Effector memory CD8-positive, alpha-beta T cell (primary cell): ENCODE data around the gene CERS2.

ENCODE experiments used
- ATAC-seq: fragments of 150-1000 bp; cut with Tn5 transposase; replicated peaks from 2 replicates; pipeline ENCODE4 v1.10.0; 2021; ENCODE audit warnings: mild to moderate bottlenecking, moderate library complexity
- DNase-seq, 3 experiments: peaks; one replicate each; pipeline ENCODE4 v3.0.0; 2021
- H3K27ac Mint-ChIP-seq, 2 donors: one replicate each; pipeline ENCODE4 v1.8.0; 2022; ENCODE audit warnings: mild to moderate bottlenecking in 2 of 2, mixed read lengths in 2 of 2, moderate library complexity in 2 of 2
- H3K27me3 Mint-ChIP-seq, 2 donors: one replicate each; pipeline ENCODE4 v1.8.0; 2022; ENCODE audit warnings: mixed read lengths in 2 of 2
- H3K36me3 Mint-ChIP-seq: one replicate; pipeline ENCODE4 v1.8.0; 2022; ENCODE audit warnings: mild to moderate bottlenecking, moderate library complexity, mixed read lengths; ENCODE audit not compliant: insufficient read depth
- H3K4me1 Mint-ChIP-seq, 2 donors: one replicate each; pipeline ENCODE4 v1.8.0; 2022; ENCODE audit warnings: low read depth in 2 of 2, mixed read lengths in 2 of 2
- H3K4me3 Mint-ChIP-seq, 2 donors: one replicate each; pipeline ENCODE4 v1.8.0; 2022; ENCODE audit warnings: mild to moderate bottlenecking in 2 of 2, mixed read lengths in 2 of 2, moderate library complexity in 2 of 2
- H3K9me3 Mint-ChIP-seq, 2 donors: one replicate each; pipeline ENCODE4 v1.8.0; 2022; ENCODE audit warnings: mixed read lengths in 2 of 2
- total RNA-seq, 9 experiments: gene quantifications; one replicate each; lab custom pipeline; 2026; lab: John Stamatoyannopoulos, UW

The CERS2 gene
- 95.8 to 192 (median 141) reads per million in 9 experiments for total RNA-seq

DNA sequence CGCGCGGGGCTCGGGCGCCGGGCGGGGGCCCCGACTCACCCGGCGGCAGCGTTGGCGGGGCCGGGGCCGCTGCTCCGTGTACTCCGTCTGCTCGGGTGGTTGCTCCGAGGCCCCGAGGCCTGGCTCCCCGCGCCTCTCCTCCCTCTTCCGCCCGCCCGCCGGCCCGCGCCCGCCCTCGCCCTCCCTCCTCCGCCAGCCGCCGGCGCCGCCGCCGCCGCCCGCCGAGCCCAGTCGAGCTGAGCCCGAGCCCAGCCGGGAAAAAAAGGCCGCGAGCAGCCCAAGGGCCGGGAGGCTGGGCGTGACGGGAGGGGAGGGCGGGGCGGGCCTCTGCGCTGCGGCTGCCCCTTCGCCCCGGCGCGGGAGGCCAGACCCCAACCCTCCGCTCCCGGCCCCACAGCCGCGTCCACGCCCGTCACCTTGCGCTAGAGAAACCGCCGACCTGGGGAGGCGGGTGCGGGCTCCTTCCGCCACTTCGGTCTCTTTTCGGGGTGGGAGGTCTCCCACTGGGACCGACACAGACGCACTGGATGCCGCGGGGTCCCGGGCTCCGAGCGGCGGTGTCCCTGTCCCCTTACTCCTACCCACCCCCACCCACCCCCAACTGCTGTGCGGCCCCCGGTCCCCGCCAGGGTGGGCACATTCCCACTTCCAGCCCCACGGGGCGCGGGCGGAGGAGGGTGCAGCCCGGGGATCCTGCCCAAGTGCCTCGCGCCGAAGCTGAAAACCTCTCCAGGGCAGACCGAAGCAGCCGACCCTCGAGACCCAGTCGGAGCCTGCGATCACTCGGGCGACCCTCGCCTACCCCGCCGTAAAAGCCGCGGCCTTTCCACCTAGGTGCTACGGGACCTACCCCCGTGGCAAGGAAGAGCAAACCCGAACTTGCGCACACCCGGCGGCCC lies at the start of gene CERS2:
TSS of gene CERS2 (minus strand) at position 256 of the 899 bp plus-strand sequence. CDS start 5,745 bp downstream, outside the sequence.
- peak; percentile 75 for ATAC-seq
- peak within 1 kb of the TSS; percentile 92 to 95 for H3K27ac Mint-ChIP-seq
- no peaks in the 10 kb centered on the region for H3K27me3 Mint-ChIP-seq
- peaks cover 52 to 60% of the 10 kb centered on the region in 2 donors for H3K4me1 Mint-ChIP-seq
- DNase-seq: peak; percentile 69 to 74 (median 71)
- no peaks in the 10 kb centered on the region for H3K9me3 Mint-ChIP-seq
- peak within 1 kb of the TSS; percentile 85 to 92 for H3K4me3 Mint-ChIP-seq
- peaks cover 12% of the 10 kb centered on the region for H3K36me3 Mint-ChIP-seq

GRCh38 chr1:151013518-151013917 lies 38.9 kb upstream of the CERS2 start:
- ATAC-seq (no peak), DNase-seq (no peak)
- Mint-ChIP-seq H3K36me3 (peaks cover 21% of the 10 kb centered on the region), H3K4me3 (no peak overlapping the region), H3K27me3 (no peaks in the 10 kb centered on the region), H3K9me3 (no peaks in the 10 kb centered on the region), H3K27ac (no peak overlapping the region), H3K4me1 (peaks cover 14 to 25% of the 10 kb centered on the region in 2 donors)

DNA sequence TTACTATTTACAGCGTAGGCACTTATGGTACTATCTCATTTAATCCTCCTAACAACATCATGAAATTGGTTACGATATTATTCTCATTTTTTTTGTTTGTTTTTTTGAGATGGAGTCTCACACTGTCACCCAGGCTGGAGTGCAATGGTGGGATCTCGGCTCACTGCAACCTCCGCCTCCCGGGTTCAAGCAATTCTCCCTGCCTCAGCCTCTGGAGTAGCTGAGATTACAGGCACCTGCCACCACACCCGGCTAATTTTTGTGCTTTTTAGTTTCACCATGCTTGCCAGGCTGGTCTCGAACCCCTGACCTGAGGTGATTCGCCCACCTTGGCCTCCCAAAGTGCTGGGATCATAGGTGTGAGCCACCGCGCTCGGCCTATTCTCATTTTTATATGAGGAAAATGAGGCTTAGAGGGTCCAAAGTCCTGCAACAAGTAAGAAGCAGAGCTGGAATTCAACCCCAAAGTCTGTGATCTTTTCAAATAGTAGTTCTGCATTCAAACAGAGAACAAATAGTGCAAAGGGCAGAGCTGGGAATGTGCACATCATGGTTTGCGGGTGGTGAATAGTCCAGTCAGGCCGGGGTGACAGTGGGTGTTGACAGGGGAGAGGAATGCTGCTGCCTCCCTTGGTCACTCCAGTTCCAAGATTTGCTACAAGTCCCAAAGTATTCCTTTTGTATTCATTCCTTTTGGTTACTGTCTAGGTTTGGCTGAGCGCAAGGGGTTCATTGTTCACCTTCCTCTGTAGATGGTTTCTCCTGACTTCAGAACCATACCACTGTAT lies 38.2 kb upstream of the CERS2 start:
- Mint-ChIP-seq H3K9me3 (no peaks in the 10 kb centered on the region), H3K27me3 (no peaks in the 10 kb centered on the region), H3K4me3 (no peak overlapping the region), H3K36me3 (peaks cover 24% of the 10 kb centered on the region), H3K4me1 (peaks cover 18 to 30% of the 10 kb centered on the region in 2 donors), H3K27ac (no peak overlapping the region)
- no peak for ATAC-seq
- DNase-seq: no peak

DNA sequence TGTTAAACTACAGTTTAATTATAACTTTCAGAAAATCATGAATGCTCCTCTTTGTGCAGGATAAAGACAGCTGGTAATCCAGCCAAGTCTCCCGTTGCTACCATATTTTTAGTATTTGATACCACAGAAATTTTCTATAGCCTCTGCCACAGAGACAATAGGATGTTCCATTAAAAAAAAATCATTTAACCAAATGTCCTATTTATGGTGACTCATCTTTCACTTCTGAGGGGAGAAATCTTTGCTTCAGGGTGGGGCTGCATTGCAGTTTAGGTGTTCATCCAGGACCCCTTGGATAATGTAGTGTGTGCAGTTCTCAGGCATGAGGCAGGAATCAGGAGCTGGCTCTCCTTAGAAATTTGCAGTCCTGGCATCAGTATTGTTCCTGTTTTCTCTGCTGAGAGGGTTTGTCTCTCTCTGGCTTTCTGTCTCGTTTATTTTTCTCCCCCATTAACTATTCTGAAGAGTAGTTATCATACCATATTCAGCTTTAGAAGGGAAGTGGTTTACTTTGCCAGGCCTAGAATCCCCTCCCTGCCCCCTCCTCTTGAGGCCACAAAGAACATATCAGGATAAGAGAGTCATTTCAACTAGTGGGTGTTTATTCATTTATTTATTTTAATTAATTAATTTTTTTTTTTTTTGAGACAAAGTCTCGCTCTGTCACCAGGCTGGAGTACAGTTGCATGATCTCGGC lies 36.7 kb upstream of the CERS2 start:
- Mint-ChIP-seq H3K4me3 (no peak overlapping the region), H3K36me3 (peaks cover 28% of the 10 kb centered on the region), H3K27me3 (no peaks in the 10 kb centered on the region), H3K9me3 (no peaks in the 10 kb centered on the region), H3K4me1 (peaks cover 32 to 45% of the 10 kb centered on the region in 2 donors), H3K27ac (peak overlapping the region in 1 of 2 donors; percentile 25)
- ATAC-seq (no peak), DNase-seq (no peak)

DNA sequence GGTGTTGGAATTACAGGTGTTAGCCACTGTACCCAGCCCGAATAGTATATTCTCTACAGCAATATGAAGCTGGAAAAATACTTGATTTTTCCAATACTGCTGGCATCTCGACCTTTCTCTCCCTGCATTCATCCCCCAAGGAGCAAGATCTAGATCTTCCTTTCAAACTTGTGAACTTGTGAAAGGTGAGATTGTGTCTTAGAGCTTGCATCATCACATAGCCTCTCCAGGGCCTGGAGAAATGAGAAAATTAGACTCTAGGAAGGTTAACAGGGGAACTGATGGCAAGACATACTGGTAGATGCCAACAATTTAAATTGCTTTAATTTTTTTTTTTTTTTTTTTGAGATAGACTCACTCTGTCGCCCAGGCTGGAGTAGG lies 35.7 kb upstream of the CERS2 start:
- no peak for ATAC-seq
- no peaks in the 10 kb centered on the region for H3K9me3 Mint-ChIP-seq
- H3K27ac Mint-ChIP-seq: peak overlapping the region in 1 of 2 donors; percentile 99
- H3K36me3 Mint-ChIP-seq: peaks cover 30% of the 10 kb centered on the region
- H3K4me3 Mint-ChIP-seq: peak overlapping the region; percentile 33 to 97
- no peaks in the 10 kb centered on the region for H3K27me3 Mint-ChIP-seq
- DNase-seq: no peak
- H3K4me1 Mint-ChIP-seq: peaks cover 39 to 50% of the 10 kb centered on the region in 2 donors

- H3K4me1 Mint-ChIP-seq: peaks cover 39 to 50% of the 10 kb centered on the region in 2 donors
Measured at GRCh38 chr1:151009674-151010345, 35.2 kb upstream of the CERS2 start.

GRCh38 chr1:151009206-151009587 lies 34.6 kb upstream of the CERS2 start:
- H3K9me3 Mint-ChIP-seq: no peaks in the 10 kb centered on the region
- H3K4me1 Mint-ChIP-seq: peaks cover 39 to 50% of the 10 kb centered on the region in 2 donors
- H3K27me3 Mint-ChIP-seq: no peaks in the 10 kb centered on the region
- peaks cover 26% of the 10 kb centered on the region for H3K36me3 Mint-ChIP-seq
- DNase-seq: no peak
- peak overlapping the region; percentile 99 for H3K27ac Mint-ChIP-seq
- no peak for ATAC-seq
- H3K4me3 Mint-ChIP-seq: peak overlapping the region; percentile 97 to 100

More at GRCh38 chr1:151009674-151010345, 35.2 kb upstream of the CERS2 start:
- Mint-ChIP-seq H3K36me3 (peaks cover 28% of the 10 kb centered on the region), H3K9me3 (no peaks in the 10 kb centered on the region), H3K4me3 (peak overlapping the region; percentile 97 to 100), H3K27me3 (no peaks in the 10 kb centered on the region), H3K27ac (peak overlapping the region; percentile 99)
- ATAC-seq (no peak), DNase-seq (no peak)

GRCh38 chr1:151008244-151009205 lies 33.9 kb upstream of the CERS2 start, which contains the start of gene PRUNE1:
Gene PRUNE1, plus strand, starts transcription at chr1:151008449. Its CDS starts 184 bp downstream, at chr1:151008633.
- Mint-ChIP-seq H3K4me1 (peaks cover 39 to 48% of the 10 kb centered on the region in 2 donors), H3K27ac (peak within 1 kb of the TSS; percentile 99), H3K9me3 (no peaks in the 10 kb centered on the region), H3K27me3 (no peaks in the 10 kb centered on the region), H3K4me3 (peak within 1 kb of the TSS; percentile 97 to 100), H3K36me3 (peaks cover 26% of the 10 kb centered on the region)
- ATAC-seq (peak; percentile 84), DNase-seq (peak; percentile 92 to 97 (median 95))

- DNase-seq: no peak
Measured at GRCh38 chr1:151007853-151008243, 33.2 kb upstream of the CERS2 start.

GRCh38 chr1:151006327-151007052 lies 31.9 kb upstream of the CERS2 start, which contains the start of gene MINDY1:
Gene MINDY1, minus strand, starts transcription at chr1:151006902. Its CDS starts 4,285 bp downstream, at chr1:151002617.
- Mint-ChIP-seq H3K9me3 (no peaks in the 10 kb centered on the region), H3K36me3 (peaks cover 26% of the 10 kb centered on the region), H3K4me1 (peaks cover 46 to 50% of the 10 kb centered on the region in 2 donors), H3K4me3 (peak within 1 kb of the TSS; percentile 97 to 100), H3K27ac (peak within 1 kb of the TSS; percentile 99), H3K27me3 (no peaks in the 10 kb centered on the region)
- DNase-seq (no peak), ATAC-seq (no peak)

More at GRCh38 chr1:151007853-151008243, 33.2 kb upstream of the CERS2 start:
- no peaks in the 10 kb centered on the region for H3K9me3 Mint-ChIP-seq
- peaks cover 26% of the 10 kb centered on the region for H3K36me3 Mint-ChIP-seq
- H3K27ac Mint-ChIP-seq: peak overlapping the region; percentile 99
- no peaks in the 10 kb centered on the region for H3K27me3 Mint-ChIP-seq
- ATAC-seq: no peak
- peaks cover 42 to 47% of the 10 kb centered on the region in 2 donors for H3K4me1 Mint-ChIP-seq
- H3K4me3 Mint-ChIP-seq: peak overlapping the region; percentile 97 to 100

DNA sequence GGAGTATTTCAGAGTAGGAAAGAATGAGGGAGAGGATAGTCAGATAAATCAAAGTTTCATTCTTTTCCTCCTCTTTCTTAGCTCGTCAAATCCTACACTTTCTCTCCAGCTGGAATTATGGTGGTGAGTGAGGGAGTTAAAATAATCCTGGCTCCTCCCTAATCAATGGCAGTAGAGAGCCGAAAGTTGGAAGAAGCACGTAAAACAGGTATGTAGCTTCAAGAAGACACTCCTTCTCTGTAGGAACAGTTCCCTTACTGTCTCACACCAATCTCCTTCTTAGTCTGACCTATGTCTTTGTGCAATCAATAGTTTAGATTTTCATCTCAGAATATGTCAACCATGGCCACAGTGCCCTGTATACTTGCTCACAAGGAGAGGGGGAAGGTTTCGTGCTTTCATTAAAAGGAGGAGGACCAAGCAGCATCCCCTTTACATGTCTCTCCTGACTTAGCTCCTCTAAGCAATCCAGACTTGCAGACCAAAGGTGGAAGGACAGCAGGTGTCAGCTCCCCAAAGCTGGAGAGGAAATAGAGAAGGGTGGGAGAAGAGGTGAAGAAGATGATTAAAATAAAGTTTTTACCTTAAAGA lies 31.2 kb upstream of the CERS2 start:
- Mint-ChIP-seq H3K27ac (peak overlapping the region; percentile 99), H3K27me3 (no peaks in the 10 kb centered on the region), H3K4me1 (peaks cover 43 to 46% of the 10 kb centered on the region in 2 donors), H3K9me3 (no peaks in the 10 kb centered on the region), H3K36me3 (peaks cover 26% of the 10 kb centered on the region), H3K4me3 (peak overlapping the region; percentile 97 to 100)
- ATAC-seq (no peak), DNase-seq (no peak)
